Myometrial cell (primary cell): Measurements from ENCODE around the gene JSRP1. TPM values are rescaled to one million over a fixed set of nuclear protein-coding genes. Genes with fewer than 3 reads are reported as not detected.

Experiments
- total RNA-seq: library from RNA; depleted of rRNA; stranded (reverse); fragments of >200 nt; gene quantifications from 2 replicates; pipeline ENCODE4 v1.2.3, GENCODE V29; 2015

JSRP1 gene, protein sequence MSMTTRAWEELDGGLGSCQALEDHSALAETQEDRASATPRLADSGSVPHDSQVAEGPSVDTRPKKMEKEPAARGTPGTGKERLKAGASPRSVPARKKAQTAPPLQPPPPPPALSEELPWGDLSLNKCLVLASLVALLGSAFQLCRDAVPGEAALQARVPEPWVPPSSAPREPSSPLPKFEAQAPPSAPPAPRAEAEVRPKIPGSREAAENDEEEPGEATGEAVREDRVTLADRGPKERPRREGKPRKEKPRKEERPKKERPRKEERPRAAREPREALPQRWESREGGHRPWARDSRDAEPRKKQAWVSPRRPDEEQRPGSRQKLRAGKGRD
- total RNA-seq, result not detected in 2 replicates

GRCh38 chr19:2255982-2256685, at the start of gene JSRP1:
TSS of gene JSRP1 (minus strand) at chr19:2256417. CDS start at chr19:2255314, 1,103 bp downstream.

DNA sequence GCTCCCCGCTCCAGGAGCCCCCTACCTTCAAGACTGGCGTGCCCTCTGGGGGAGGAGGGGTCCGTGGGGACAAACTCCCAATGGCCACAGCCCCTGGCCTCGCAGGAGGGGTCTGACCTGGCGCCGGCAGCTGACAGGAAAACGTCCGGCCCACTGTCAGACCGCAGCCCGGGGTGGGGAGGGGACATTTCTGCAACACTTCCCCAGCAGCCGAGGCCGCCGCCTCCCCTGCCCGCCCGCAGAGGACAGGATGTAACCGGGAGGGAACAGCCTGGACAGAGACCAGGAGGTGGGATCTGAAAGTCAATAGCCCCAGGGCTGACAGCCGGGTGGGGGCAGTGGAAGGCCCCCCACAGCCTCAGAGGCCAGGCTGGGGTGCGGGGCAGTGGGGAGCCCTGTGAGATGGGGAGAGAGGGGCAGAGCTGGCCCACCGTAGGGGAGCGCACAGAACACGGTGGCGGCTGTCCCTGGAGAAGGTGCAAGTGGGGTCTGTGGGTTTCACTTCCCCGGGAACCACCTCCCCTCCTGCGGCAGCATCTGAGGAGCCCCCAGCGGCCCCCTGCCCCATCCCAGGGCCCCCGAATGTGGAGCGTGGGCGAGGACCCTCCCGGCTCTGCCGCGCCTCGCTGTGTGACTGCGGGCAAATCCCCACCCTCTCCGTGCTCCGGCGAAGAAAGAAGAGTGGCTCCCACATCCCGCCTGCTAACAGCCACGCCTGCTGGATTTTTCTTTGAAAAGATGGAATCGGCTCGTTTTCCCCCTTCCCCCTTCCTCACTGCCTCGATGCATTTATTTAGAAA, 26.0 kb upstream of the JSRP1 start, which contains the start of gene PEAK3:
PEAK3 (minus strand) TSS at position 114 of the 800 bp plus-strand sequence. CDS start 1,244 bp downstream, outside the sequence.

GRCh38 chr19:2249010-2249866, 7.0 kb downstream of the JSRP1 start, which contains the start of gene AMH:
TSS of gene AMH (plus strand) at chr19:2249323. CDS start at chr19:2249333, 10 bp downstream.

DNA sequence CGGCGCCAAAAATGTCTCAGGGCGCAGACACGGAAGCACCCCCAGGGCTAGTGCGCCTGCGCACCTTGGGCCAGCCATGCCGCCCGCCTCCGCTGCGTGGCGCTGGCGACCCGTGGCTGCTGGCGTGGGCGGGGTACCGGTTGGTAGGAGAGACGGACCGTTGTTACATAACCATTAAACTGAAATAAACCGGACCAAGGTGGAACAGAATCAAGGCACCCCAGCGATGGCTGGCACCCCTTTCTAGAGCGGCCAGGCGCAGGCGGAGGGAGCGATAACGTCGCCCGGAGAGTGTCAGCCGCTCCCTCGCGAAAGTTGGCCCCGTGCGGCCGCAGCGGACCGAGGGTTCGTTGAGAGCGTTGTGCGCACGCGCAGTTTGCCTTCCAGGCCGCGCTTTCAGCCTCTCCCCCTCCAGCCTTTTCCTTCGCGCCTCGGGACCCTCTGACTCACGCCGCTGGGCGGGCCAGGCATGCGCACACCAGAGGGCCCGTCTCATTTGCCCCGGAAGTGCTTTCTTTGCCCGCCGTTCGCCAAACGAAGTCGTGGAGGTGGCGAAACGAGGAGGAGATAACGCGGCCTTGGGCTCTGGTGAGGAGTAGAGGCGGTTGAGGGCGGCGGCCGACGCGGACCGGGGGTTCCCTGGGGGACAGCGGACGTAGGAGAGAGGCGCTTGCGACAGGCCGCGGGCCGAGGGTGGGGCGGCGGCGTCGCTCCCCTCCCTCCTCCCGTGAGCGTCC, 19.7 kb downstream of the JSRP1 start, which contains the start of the genes PLEKHJ1 and SF3A2:
PLEKHJ1 (minus strand) TSS at position 16 of the 737 bp plus-strand sequence. CDS start 81 bp downstream, outside the sequence.
SF3A2 (plus strand) TSS at position 511 of the 737 bp plus-strand sequence. CDS start 6,595 bp downstream, outside the sequence.

Other genes starting within 250 kb of the JSRP1 start
- gene BTBD2, start 240.7 kb downstream of the JSRP1 start, total RNA-seq, result 78.5 and 104 TPM in 2 replicates
- 156 and 174 TPM in 2 replicates for gene MKNK2, start 205.2 kb downstream of the JSRP1 start, total RNA-seq
- gene MOB3A, start 160.1 kb downstream of the JSRP1 start, total RNA-seq, result 52.5 and 62.0 TPM in 2 replicates
- gene IZUMO4, start 159.5 kb downstream of the JSRP1 start, total RNA-seq, result 0.86 TPM in 1 of 2 replicates, not detected in the other
- 117 and 120 TPM in 2 replicates for gene AP3D1, start 104.9 kb downstream of the JSRP1 start, total RNA-seq
- gene DOT1L, start 92.5 kb downstream of the JSRP1 start, total RNA-seq, result 5.8 and 13.6 TPM in 2 replicates
- 99.4 and 100 TPM in 2 replicates for gene PLEKHJ1, start 20.1 kb downstream of the JSRP1 start, total RNA-seq
- gene SF3A2, start 19.6 kb downstream of the JSRP1 start, total RNA-seq, result 20.9 and 28.0 TPM in 2 replicates
- gene AMH, start 7.1 kb downstream of the JSRP1 start, total RNA-seq, result 0.18 TPM in 1 of 2 replicates, not detected in the other
- gene PEAK3, start 25.8 kb upstream of the JSRP1 start, total RNA-seq, result not detected in 2 replicates
- not detected in 2 replicates for gene LINGO3, start 51.7 kb upstream of the JSRP1 start, total RNA-seq
- gene LSM7, start 72.2 kb upstream of the JSRP1 start, total RNA-seq, result 212 and 255 TPM in 2 replicates
- gene SPPL2B, start 72.3 kb upstream of the JSRP1 start, total RNA-seq, result 37.7 and 41.2 TPM in 2 replicates
- not detected in 2 replicates for gene TMPRSS9, start 103.8 kb upstream of the JSRP1 start, total RNA-seq
- 44.5 and 53.9 TPM in 2 replicates for gene TIMM13, start 171.2 kb upstream of the JSRP1 start, total RNA-seq
- gene LMNB2, start 200.5 kb upstream of the JSRP1 start, total RNA-seq, result 133 and 138 TPM in 2 replicates
- gene GADD45B, start 219.7 kb upstream of the JSRP1 start, total RNA-seq, result 57.9 and 60.4 TPM in 2 replicates